MV-4-11 (cell line): Measurements from ENCODE around the gene CYRIA.

Experiments
- DNase-seq: peaks from one replicate; lab custom pipeline; 2025; lab: John Stamatoyannopoulos, UW

Gene CYRIA

DNA sequence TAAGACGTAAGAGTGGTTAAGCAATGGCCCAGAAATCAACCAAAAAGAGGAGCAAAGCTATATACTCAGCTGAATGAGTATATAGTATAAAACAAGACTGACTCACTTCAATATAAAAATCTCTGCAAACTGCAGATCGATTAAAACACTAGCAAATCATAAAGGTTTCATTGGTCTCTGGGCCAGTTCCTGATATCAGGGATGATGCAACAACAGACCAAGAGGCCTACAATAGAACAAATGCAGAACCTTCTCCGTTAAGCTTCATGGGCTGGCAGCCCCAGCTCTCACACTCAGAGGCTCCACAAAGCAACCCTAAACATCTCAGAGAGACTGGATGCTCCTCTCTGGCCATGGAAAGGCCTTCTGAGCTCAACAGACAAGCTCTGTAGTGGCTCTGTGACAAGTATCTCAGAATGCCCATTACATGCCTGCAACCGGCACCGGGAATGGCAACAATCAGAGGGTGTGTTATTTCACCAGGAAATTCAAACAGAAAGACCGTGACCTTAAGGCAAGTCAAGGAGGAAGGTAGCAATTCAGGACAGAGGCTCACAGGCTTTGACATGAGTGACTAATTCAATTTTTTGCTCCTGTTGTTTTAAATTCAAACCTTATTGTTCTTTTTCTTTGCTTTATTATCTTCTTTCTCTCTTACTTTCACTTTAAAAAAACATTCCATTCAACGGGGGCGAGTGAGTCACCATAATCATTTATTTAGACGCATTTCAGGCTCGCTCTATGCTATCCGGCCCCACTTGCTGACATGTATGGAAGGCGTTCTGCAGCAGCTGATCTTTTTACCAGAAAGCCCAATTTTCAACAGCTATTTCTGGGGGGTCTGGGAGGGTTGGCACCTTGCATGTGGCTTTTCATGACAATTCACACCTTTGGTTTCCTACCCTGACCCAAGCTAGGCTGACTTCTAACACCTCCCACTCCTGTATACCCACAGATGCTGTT lies 15.1 kb downstream of the CYRIA start:
- peak; percentile 73 for DNase-seq

DNA sequence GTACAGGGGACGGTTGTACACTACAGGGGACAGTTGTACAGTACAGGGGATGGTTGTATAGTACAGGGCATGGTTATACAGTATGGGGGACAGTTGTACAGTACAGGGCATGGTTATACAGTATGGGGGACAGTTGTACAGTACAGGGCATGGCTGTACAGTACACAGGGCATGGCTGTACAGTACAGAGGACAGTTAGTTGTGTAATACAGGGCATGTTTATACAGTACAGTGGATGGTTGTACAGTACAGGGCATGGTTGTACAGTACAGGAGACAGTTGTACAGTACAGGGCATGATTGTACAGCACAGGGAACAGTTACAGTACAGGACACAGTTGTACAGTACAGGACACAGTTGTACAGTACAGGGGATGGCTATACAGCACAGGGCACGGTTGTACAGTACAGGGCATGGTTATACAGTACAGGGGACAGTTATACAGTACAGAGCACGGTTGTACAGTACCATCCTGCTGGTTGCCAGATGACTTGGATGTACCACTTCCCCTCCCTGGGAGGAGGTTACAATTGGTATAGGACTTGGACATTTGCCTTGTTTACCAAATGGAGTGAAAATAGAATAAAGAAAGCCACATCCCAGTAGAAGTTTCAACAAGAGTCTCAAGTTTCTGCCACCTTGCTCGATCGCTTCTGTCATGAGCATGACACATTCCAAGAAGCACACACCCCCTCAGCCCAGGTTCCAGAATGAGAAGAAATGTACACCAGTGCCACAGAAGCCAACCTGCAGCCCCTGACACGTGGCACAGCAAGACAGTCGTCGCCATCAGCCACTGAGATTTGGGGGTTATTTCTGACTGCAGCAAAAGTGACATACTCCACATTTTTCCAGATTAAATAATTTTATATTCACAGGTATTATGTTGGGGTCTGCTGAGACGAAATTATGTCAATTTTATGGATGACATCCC lies 16.0 kb downstream of the CYRIA start:
- peak; percentile 26 for DNase-seq

DNA sequence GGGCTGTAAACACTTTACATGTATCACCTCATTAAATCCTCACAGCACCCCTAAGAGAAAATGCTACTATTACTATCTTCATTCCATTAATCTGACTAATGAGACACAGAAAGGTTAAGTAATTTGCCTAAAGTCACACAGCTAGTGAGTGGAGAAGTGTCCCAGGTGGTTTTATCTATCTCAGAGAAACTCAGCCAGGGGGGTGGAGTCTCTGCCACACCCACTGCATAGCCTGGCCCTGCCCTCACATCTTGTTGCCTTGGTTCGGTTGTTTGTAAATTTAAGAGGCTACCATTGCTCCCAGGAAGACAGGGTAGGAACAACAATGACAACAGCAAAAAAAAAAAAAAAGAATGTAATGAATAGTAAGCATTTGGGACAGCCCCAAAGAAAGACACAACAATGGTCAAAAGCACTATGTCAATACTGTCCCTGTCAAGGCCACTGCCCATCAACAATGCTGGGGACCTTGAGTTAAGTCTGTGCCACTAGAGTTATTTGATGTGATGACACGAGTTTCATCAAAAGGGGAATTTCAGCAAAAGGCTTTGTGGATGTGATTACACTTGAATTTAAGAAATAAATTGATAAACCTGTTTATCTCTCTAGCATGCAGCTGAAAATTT lies 17.5 kb downstream of the CYRIA start:
- no peak for DNase-seq

DNA sequence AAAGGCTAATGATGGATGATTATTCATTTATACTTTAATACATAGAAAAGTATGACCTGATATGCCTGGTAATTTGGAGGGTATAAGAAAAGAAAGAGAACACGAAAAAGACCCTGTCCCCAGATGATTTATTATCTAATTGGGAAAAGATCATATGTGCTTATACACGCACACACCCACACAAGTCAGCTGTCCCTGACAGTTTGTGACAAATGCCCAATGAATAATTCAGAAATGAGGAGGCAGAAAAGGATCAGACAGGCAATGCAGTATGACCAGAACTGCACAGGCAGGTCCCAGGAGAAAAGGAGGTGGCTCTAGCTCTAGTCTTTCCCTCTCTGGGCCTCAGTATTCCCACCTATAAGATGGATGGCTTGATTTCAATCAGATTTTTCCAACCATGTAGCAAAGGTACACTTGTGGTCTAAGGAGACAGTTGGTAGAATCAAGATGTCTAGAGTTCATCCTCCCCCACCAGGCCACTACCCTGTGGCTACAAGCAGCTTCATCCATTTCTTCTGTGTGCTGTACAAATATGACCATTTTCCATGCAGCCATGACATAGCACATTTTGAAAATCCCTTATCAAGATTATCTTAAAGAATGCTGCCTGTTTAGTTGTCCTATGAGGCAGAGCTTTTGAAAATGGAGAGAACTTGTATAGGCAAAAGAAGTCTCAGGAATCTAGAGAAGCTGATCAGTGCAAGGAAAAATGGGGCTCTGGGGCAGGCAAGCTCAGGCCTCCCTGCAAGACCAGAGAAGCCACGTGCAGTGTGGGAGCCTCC lies 19.7 kb downstream of the CYRIA start:
- DNase-seq, result no peak

DNA sequence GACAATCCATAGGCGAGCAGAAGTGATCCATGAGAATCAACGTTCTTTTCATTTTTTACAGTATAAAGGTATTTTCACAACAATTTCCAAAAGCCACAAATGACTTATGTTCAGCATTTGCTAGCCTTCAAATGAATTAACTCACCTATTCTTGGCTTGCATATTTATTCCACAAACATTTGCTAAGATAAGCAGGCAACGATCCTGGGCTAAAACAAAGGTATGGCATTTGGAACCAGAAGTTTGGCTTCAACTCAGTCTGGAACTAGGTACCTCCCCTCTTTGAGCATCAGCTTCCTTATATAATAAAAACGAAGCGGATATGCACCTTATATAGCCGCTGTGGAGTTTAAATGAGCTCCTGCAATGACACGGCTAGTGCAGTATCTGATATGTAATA lies 20.5 kb downstream of the CYRIA start:
- DNase-seq, result no peak

DNA sequence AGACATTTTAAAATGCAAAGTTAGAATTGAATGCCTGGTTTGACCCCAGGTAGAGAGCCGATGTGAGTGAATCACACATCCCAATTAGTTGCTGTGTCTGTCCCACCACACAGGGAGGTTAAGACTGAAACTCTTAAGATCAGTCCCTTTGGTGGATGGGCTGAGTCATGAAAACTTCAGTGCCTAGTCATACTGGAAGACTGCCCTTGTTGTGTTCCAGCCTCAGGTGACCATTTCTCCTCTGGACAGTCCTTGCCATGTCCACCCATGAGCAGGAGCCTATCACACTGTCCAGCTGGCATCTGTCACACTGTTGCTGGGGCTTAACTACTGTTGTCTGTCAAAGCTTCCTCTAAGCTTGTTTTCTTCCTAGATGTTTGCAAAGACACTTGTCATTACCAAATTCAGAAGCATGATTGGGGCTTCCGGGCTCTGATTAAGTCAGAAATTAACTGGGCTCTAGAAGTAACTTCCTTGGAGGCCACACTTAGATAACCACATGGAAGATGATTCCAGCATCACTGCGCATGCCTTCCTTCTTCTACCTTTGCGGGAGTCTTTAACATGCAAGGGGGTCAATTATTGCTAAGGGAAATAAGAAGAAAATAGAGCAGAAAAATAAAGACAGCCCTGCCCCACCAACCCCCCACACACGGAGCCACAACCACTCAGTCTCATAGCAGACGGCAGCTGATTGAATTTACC lies 21.3 kb downstream of the CYRIA start:
- DNase-seq, result no peak

DNA sequence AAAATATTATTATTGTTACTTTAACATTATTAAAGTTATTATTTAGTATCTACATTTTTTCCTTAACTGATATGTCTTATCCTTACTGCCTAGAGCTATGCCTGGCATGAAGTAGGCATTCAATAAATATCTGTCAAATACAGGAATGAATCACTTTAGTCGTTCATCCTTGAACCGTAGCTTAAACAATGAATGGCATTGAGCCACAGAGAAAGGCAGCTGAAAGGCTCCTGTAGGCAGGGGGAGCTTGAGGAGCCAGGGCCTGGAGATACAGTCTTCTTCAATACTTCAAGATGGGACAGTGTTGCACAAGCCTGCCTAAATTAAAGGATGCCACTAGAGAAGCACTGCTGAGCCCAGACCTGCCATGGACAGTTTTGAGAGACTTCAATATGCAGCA lies 22.5 kb downstream of the CYRIA start:
- no peak for DNase-seq

DNA sequence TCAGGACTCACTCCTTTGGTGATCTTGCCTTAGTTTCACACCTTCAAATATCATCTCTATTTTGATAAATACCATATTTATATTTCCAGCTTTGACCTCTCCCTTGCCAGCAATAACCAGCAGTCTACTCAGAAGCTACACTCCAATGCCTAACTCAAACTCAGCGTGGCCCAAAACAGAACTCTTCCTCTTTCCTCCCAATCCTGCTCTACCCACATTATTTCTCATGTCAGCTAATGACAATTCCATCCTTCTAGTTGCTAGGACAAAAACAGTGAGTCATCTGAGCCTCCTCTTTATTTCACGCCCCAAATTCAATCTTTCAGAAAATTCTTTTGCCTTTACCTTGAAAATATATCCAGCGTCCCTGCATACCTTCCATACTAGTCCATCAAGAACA lies 23.5 kb downstream of the CYRIA start:
- peak; percentile 29 for DNase-seq

DNA sequence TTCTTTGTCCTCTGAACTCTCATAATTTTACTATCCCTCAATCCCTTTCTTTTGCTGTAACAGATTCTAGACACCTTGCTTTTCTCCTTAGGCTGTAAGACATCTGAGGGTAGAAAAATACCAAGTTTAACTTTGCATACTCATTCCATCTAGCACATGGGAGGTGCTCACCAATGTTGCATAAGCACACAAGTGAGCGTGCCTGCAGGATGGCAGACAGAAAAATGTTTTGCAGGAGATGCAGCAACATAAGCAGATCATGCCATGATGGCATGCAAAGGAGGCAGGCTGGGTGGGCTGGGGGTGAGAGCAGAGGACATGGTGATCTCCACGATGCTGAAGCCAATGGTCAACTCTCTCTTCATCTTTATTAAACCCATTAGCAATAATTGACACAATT lies 24.1 kb downstream of the CYRIA start:
- no peak for DNase-seq

DNA sequence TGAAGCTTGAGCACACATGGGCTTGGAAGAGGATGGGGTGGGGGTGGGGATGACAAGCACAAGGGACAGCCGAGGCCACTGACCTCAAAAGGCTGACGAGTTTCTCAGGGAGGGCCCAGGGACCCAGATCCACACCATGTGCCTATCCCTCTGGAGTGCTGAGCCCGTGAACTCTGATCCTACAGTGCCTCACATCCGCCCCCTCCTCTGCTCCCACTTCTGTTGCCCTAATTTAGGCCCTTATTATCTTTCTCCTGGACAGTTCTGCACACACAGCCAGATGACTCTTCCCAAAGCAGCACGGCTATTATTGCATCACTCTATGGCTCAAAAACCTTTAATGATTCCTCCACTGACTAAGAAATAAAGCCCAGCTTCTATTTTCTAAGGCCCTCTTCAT lies 24.8 kb downstream of the CYRIA start:
- DNase-seq, result no peak

DNA sequence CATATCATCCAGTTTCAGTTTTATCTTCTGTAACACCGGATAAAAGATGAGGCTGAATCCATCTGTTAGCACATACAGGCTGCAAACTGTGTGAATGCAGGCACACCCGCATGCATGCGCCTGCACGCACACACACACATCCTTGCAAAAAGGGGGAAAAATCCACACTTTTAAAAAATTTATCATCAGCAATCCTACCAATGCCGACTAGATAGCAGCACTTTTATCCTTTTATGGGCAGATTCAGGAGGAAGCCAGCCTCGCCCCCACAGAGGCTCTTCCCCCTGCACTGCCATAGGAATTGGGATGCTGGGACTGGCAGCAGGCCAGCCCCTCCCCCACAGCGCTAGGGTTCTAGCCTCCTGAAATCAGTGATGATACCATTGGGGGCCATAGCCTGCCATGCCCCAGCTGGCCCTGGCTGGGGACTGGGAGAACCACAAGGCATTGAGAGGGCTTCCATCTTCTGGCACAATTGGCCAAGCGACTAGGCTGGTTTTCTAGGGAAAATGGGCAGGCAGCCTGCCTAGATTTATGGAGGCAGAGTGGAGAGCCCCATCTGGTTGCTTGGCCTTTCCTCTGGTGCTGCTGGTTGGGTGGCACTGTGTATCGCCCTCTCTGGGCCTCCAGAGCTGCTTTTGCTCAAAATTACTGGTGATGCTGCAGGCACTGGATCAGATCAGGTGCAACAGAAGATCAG lies 25.5 kb downstream of the CYRIA start:
- no peak for DNase-seq

DNA sequence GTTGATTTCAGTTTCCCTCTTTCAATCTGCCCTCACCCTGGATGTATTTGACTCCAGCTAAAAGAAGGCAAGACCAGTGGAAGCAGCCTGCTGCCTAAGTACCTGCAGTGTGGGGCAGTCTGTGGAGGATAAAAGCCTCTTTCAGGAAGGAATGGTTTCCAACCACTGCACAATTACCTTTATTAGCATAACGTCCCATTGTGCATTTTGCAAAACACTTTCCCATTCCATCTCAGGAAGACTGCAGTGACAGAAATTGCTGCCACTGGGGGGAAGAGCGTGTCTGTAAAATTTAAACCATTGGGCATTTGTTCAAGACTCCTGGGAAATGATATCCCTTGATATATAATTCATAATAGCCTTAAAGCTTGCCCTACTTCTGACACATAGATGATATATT lies 26.2 kb downstream of the CYRIA start:
- no peak for DNase-seq

DNA sequence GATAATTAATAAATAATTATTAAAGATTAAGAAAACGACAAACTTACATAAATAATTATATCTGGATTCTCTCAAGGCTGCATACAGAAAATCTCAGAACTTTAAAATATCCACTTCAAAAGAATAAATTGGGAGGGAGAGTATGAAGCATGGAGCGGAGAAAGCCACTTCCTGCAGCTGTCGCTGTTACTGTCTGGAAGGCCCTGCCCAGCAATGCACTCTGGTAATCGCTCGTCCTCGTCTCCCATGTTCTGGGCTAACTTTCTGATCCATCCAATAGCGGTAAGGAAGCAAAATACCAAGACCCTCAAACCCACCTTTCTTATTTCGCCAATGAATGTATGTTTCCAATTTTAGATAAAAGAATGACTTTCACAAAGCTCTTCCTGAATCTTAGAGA lies 26.7 kb downstream of the CYRIA start:
- DNase-seq, result no peak

DNA sequence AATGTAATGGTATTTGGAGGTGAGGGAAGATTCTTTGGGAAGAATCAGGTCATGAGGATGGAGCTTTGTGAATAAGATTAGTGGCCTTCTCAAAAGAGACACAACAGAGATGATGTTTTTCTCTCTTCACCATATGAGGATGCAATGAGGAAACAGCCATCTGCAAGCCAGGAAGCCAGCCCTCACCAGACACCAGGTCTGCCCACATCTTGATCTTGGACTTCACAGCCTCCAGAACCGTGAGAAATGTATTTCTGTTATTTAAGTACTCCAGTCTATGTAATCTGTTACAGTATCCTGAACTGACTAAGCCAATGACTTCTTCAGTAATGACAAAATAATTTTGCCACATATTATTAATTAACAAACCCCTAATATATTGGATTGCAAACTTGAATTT lies 28.3 kb downstream of the CYRIA start:
- DNase-seq, result no peak

DNA sequence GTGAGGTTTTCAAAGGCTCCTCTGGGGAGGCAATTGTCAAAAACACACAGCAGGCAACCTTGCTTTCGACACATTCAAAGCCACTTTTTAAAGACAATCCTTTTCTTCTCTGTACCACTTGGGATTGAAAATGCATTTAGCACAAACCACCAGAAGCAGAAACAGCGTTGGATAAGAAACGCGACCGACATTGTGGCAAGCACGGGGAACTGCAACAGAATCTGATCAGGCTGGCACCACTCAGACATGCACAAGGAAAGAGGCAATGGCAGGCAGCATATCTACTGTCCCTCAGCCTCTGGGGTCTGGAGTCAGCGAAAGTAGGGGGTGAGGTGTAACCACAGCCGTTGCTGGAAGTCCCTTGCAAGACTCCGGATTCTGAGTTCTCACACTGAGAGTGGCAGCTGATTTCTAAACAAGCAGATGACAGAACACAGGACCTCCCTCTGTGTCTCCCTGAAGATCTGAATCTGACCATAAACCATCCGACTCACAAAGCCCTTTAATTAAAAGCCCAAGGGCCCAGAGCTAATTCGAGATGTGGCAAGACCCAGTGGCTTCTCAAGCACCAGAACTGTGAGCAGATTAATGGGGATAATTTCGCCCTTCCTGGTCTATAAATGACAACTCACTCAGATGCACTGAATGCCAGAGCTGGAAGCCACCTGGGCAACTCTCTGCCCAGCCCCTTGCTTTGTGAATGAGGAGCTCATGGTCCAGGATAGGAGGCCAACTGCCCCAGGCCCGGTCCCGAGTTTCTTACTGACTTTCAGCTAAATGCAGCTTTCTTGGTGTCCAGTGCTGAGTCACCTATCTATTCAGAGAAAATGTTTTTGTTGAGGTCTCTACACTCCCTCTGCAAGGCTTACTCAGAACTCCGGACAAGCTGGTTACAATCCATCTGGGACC lies 29.6 kb downstream of the CYRIA start:
- DNase-seq, result peak; percentile 52

DNA sequence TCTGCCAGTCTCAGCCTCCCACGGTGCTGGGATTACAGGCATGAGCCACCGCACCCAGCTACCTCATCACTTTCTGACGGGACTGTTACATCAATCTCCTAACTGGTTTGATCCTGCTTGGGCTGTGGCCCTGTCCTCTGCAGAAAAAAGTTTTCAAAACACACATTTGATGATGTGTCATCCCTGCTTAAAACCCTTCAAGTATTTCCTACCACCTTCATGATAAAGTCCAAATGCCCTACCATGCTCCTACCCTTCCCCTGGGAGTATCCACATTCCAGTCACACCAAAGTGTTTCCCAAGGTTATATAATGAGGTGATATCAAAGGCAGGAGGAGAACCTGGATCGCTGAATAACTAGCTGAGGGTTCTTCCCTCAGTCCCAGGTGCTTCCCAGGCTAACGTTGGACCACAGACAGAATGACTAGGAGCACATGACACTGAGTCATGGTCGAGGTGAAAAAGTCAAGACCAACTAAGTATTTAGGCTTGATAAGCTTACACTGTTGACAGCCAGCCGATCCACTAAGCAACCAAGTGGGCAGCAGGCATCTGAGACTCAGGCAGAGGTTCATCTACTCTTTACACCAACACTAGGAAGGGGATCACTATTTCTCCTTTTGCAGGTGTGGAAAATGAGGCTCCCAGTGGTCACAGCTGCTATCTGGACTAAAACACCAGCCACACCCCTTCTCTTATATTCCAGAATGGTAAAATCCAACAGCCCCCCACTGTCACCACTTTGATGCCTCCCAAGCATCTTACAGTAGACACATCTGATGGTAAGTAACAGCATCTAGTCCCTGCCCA lies 31.8 kb downstream of the CYRIA start:
- DNase-seq, result peak; percentile 54

DNA sequence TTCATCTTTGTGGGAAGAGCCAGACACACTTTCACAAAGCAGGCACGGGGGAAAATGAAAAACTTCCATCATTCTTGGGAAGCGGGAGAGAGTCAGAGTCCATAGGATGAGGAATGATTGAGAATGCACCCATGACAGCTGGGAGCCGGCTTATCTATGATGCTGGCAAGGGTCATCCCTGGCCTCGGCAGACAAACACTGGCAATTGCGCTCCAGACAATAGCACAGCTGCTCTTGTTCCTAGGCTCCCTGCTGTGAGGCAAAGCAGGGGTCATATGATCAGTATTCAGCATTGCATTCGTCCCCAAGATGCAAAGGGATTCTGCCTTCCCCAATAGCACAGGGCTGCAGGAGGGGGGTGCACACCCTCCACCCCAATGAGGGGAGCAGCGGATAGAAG lies 33.0 kb downstream of the CYRIA start:
- no peak for DNase-seq

DNA sequence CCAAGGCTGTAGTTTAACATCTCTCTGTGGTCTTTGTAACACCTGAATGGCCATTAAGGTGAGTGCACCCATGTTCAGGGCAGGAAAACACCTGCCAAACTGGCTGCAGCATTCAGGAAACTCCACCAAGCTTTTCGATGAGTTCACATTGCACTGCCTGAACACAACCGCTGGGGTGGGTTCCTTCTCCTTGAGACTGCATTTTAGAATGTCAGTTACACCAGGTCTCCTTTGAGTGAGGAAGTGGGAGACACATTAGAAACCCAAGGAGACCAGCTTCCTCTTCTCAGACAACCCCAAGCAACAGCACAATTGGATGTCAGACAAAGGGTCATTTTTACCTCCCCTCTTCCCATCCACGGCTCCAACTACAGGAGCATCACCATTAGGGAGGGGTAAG lies 35.2 kb downstream of the CYRIA start:
- peak; percentile 96 for DNase-seq
